ENCODE measurements around the gene C11orf52.

- TF ChIP-seq CTCF (IDR thresholded peaks at IDR 0.05; ENCODE audit: insufficient read depth, low read length) (no peak), POLR2AphosphoS5 (IDR thresholded peaks at IDR 0.05; ENCODE audit: low read depth) (no peak), GABPA (IDR thresholded peaks at IDR 0.05; ENCODE audit: low read depth) (no peak)
These were observed 17.4 kb downstream of the C11orf52 start for GRCh38 chr11:111936040-111936540.

Measured in HL-60 (cell line).